ENCODE measurements around the gene ABCG5.

Gene ABCG5

DNA sequence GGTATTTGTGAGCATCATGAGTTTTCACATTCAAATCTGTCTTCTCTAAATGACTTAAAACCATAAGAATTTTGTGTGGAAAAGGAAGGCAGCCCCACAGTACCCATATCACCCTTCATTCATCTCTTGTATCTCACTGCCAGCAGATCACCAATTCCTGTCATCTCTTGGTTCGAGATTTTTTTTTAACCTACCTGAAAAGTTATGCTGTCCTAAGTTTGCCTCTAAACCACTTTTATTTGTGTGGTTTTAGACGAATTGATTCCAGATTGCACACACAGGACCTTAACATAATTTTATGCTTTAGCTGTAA, 32.0 kb downstream of the ABCG5 start:
- no peak for DNase-seq (ENCODE audit: low spot score)

GRCh38 chr2:43803113-43803512, 35.5 kb downstream of the ABCG5 start:
- DNase-seq (ENCODE audit: low spot score), result no peak

DNA sequence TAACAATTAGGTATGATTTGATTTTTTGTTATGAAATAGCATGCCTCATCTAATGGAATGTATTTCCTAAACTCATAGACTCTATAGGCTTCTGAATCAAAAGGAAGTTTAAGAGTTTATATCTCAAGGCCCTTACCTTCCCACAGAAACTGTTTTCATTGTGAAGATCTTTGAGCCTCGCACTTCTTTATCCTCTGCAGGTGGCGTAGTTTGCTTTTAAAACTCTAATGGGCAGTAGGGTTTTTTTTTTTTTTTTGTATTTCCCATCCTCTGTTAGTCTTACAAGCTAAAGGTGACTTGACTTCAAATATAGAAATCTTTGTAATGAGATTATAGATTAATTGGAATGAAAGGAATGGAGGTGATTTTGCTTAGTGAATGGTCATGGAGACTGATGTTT, 36.5 kb downstream of the ABCG5 start:
- DNase-seq (ENCODE audit: low spot score), result no peak

GRCh38 chr2:43800894-43801293, 37.7 kb downstream of the ABCG5 start:
- no peak for DNase-seq (ENCODE audit: low spot score)

GRCh38 chr2:43798300-43798699, 40.3 kb downstream of the ABCG5 start:
- DNase-seq (ENCODE audit: low spot score), result no peak

GRCh38 chr2:43796206-43796605, 42.4 kb downstream of the ABCG5 start:
- DNase-seq (ENCODE audit: low spot score), result no peak

- no peak for DNase-seq (ENCODE audit: low spot score)
These were observed 43.7 kb downstream of the ABCG5 start for GRCh38 chr2:43794956-43795355.

DNA sequence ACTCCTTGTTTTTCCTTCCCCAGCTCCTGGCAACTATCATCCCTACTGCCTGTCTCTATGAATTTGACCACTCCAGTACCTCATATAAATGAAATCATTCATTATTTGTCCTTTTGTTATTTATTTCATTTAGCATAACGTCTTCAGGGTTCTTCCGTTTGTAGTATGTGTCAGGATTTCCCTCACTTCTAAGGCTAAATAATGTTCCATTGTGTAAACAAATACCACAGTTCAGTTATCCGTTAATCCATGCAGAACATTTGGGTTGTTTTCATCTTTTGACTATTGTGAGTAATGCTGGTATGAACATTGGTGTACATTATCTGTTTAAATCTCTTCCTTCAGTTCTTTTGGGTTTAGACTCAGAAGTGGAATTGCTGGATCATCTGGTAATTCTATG, 46.0 kb downstream of the ABCG5 start:
- DNase-seq (ENCODE audit: low spot score), result peak; percentile 87

GRCh38 chr2:43791035-43791765, 47.4 kb downstream of the ABCG5 start:
- no peak for DNase-seq (ENCODE audit: low spot score)

- no peak for DNase-seq (ENCODE audit: low spot score)
These were observed 48.5 kb downstream of the ABCG5 start for GRCh38 chr2:43790147-43790546.

DNA sequence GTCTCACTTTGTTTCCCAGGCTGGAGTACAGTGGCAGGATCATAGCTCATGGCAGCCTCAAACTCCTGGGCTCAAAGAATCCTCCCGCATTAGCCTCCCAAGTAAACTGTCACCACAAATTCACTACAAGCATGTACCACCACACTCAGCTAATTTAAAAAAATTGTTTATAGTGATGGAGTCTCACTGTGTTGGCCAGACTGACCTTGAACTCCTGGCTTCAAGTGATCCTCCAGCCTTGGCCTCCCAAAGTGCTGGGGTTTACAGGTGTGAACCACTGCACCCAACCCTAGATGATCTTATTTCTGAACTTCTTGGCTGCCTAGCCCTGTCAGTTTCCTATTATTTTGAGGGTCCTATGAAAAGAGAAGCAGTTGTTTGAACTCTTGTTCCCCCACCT, 50.0 kb downstream of the ABCG5 start:
- DNase-seq (ENCODE audit: low spot score), result no peak

DNA sequence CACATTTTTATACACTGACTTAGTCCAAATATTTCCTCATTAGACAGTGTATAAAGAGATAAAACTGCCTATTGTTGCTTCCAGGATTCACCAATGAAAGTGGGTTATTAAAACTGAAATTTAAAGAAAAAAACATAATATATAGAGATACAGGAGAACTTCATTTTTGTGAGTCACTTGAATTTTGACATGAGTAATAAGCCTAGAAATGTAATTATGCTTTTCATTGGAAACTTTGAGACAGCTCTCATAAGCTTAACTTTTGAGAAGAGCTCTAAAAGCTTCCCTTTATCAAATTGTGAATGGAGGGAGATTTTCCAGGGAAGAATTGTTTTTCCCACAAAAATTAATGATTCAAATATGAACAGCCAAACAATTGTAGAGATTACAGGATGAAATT, 50.7 kb downstream of the ABCG5 start:
- DNase-seq (ENCODE audit: low spot score), result no peak

DNA sequence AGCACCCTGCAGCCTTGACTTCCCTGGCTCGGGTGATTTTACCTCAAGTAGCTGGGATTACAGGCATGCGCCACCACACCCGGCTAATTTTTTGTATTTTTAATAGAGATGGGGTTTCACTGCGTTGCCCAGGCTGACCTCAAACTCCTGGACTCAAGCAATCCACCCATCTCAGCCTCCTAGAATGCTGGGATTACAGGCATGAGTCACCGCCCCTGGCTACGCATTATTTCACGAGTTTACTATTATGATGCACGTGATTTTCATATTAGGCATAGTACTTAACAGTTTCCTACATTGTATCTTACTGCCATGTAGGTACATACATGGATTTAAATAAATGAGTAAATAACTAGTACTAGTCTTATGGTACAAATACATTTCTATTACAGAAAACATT, 60.4 kb downstream of the ABCG5 start:
- no peak for DNase-seq (ENCODE audit: low spot score)

- no peak for DNase-seq (ENCODE audit: low spot score)
These were observed 61.2 kb downstream of the ABCG5 start for GRCh38 chr2:43777306-43777926.

GRCh38 chr2:43776324-43776723, 62.3 kb downstream of the ABCG5 start:
- DNase-seq (ENCODE audit: low spot score), result no peak

DNA sequence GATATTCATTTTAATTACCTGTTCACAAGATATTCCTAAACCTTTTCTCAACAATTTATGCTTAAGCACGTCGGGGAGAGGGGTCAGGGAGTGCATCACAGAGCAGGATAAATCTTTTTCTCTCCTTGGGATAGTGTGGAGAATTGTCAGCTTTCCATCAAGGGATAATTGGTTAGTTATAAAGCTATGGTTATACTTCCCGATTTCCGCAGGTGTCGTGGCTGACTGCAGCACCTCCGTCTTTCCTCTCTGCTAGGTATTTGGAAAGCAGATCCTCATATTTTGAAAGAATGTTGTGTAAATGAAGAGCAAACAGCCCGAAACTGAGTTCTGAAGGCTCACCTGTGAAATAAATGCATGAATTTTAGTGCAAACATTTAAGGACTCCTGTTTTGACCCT, 64.0 kb downstream of the ABCG5 start:
- DNase-seq (ENCODE audit: low spot score), result peak; percentile 38

DNA sequence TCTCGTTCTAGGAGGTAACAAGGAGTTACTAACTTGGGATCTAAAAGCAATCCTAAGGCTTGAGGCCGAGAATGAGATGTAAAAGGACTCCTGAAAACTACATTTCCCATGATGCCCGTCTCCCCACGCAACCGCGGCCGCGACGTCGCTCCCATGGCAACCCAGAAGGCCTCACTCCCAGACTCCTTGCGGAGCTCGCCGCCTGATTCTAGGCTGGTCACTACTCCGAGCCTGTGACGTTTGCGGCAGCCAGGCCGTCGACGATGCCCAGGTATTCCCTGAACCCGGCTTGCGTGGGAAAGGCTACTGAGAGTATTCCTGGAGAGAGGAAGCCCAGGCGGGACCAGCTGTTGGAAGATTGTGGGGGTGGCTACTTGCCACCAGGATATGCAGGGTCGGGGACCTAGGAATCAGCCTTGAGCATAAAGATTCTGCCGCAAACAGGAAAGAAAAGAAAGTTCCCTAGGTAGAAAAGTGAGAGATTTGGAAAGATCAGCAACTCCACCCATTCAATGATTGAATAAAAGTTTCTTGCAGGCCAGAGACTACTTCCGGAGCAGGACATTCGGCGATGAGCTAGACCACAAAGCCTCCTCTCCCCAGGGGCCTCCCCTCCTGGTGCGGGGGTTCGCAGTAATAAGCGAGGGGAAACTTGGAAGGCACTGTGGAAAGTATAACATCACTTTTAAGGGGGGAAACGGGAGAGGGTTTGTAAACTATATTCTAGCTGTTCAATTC, 64.6 kb downstream of the ABCG5 start, which contains the start of gene DYNC2LI1:
Gene DYNC2LI1 (plus strand): TSS at position 164 of the 738 bp plus-strand sequence. CDS start 100 bp downstream, at position 264.
- DNase-seq (ENCODE audit: low spot score), result peak; percentile 94

DNA sequence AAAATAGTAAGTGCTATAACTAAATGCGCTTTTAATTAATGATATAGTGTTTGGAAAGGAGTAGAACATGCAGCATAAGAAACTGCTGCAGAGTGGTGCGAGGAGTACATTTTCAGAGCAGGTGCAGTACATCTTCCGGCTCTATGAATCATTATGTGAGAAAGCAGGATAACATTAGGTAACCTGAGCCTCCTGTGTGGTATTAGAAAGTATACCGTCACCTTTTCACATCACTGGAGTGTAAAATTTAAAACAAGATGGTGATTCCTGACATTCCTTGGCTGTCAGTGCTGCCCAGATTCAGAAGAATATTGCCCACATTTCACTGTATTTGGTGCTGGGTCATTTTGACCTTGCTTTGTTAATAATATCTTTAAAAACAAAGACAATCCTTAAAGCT, 72.6 kb downstream of the ABCG5 start:
- DNase-seq (ENCODE audit: low spot score), result peak; percentile 91

DNA sequence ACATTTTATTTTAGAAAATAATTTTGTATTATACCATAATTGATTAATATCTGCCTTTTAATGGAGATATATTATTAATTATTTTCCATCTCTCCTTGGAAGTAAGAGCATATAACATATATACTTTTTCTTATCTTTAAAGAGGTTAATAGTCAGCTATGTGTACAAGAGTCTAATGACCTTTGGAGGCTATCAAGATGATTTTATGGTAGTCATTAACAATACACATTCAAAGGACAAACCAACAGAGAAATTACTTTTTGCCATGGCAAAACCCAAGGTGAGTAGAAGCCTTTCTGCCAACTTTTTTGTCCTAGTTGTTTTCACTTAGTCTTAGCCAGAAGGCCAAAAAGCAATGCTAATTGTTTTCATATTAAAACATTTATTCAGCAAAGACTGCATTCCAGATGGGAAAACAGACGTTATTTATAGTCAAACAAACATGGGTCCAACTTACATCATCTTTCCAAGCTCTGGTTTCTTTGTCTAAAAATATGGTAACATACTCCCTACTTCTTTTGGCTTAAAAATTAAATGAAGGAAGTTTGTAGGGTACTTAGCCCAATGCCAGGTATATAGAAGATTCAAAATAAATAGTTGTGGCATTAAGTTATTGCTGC, 74.4 kb downstream of the ABCG5 start:
- no peak for DNase-seq (ENCODE audit: low spot score)

GRCh38 chr2:43763091-43763490, 75.5 kb downstream of the ABCG5 start:
- DNase-seq (ENCODE audit: low spot score), result peak; percentile 86
